ENCODE results near the gene TMEM161A. TPM values are rescaled to one million over a fixed set of nuclear protein-coding genes. Genes with fewer than 3 reads are reported as not detected.

The TMEM161A gene
- total RNA-seq, 1 donor from 2014 or later = 27.1 TPM

GRCh38 chr19:19076476-19076875, 61.8 kb downstream of the TMEM161A start:
- no peaks in the 10 kb centered on the region for H3K9me3 Mint-ChIP-seq (ENCODE audit: low read depth)
- H3K27ac Mint-ChIP-seq (ENCODE audit: unreplicated experiment) = no peak overlapping the region
- DNase-seq (ENCODE audit: low spot score) = no peak
- H3K4me3 Mint-ChIP-seq (ENCODE audit: unreplicated experiment) = no peak overlapping the region
- H3K27me3 Mint-ChIP-seq (ENCODE audit: low read depth) = no peaks in the 10 kb centered on the region
- H3K4me1 Mint-ChIP-seq (ENCODE audit: low read depth) = no peaks in the 10 kb centered on the region
- TF ChIP-seq CTCF (IDR thresholded peaks at IDR 0.05) = no peak
- H3K36me3 Mint-ChIP-seq (ENCODE audit: low read depth) = peaks cover 8% of the 10 kb centered on the region

GRCh38 chr19:19075126-19075525, 63.2 kb downstream of the TMEM161A start:
- DNase-seq (ENCODE audit: low spot score) = no peak
- TF ChIP-seq CTCF (IDR thresholded peaks at IDR 0.05) = no peak
- Mint-ChIP-seq H3K4me1 (ENCODE audit: low read depth) (no peaks in the 10 kb centered on the region), H3K36me3 (ENCODE audit: low read depth) (peaks cover 8% of the 10 kb centered on the region), H3K9me3 (ENCODE audit: low read depth) (no peaks in the 10 kb centered on the region), H3K27me3 (ENCODE audit: low read depth) (no peaks in the 10 kb centered on the region), H3K27ac (ENCODE audit: unreplicated experiment) (no peak overlapping the region), H3K4me3 (ENCODE audit: unreplicated experiment) (no peak overlapping the region)

DNA sequence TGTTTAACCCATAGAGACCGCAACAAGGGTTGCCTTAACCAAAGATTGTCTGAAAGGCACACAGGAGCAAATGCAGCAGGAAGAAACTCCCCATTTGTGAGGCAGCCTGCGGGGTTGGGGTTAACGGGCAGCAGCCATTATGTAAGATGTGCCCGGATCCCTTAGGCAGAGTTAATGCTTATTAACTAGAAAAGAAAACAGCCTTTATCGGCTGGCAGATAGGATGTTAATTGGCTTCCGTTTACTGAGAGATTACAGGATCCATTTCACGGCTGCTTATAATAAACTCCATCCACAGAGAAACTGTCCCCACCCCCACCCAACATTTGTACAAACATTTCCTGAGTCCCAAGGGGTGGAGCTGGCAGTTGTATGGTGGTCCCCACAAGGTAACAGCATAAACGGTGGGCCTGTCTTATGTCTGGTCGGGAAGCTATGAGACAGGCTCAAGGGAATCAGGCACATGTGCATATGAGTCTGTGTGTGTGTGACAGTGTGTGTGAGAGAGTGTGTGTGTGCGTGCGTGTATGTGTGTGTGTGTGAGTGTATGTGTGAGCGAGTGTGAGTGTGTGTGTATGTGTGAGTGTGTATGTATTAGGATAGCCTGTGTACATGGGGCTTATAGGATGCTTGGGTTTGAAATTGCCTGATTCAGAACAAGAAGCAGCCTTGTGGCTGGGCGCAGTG, 63.9 kb downstream of the TMEM161A start:
- H3K9me3 Mint-ChIP-seq (ENCODE audit: low read depth) = no peaks in the 10 kb centered on the region
- H3K36me3 Mint-ChIP-seq (ENCODE audit: low read depth) = peaks cover 8% of the 10 kb centered on the region
- DNase-seq (ENCODE audit: low spot score) = no peak
- no peaks in the 10 kb centered on the region for H3K4me1 Mint-ChIP-seq (ENCODE audit: low read depth)
- no peak overlapping the region for H3K4me3 Mint-ChIP-seq (ENCODE audit: unreplicated experiment)
- TF ChIP-seq CTCF (IDR thresholded peaks at IDR 0.05) = no peak
- H3K27ac Mint-ChIP-seq (ENCODE audit: unreplicated experiment) = no peak overlapping the region
- no peaks in the 10 kb centered on the region for H3K27me3 Mint-ChIP-seq (ENCODE audit: low read depth)

- H3K9me3 Mint-ChIP-seq (ENCODE audit: low read depth) = no peaks in the 10 kb centered on the region
- no peaks in the 10 kb centered on the region for H3K27me3 Mint-ChIP-seq (ENCODE audit: low read depth)
- no peaks in the 10 kb centered on the region for H3K4me1 Mint-ChIP-seq (ENCODE audit: low read depth)
- no peak for DNase-seq (ENCODE audit: low spot score)
- H3K36me3 Mint-ChIP-seq (ENCODE audit: low read depth) = peaks cover 5% of the 10 kb centered on the region
- H3K4me3 Mint-ChIP-seq (ENCODE audit: unreplicated experiment) = no peak overlapping the region
- H3K27ac Mint-ChIP-seq (ENCODE audit: unreplicated experiment) = no peak overlapping the region
- no peak for TF ChIP-seq CTCF (IDR thresholded peaks at IDR 0.05)
Observed at GRCh38 chr19:19071897-19072296, 66.4 kb downstream of the TMEM161A start.

Other genes starting within 250 kb of the TMEM161A start
- 4.3 to 10.2 TPM (median 8.4 TPM) in 3 replicates for gene CERS1, start 242.3 kb downstream of the TMEM161A start, total RNA-seq
- 175 to 205 TPM (median 189 TPM) in 3 replicates for gene COPE, start 219.1 kb downstream of the TMEM161A start, total RNA-seq
- 47.0 to 57.4 TPM (median 50.6 TPM) in 3 replicates for gene DDX49, start 218.8 kb downstream of the TMEM161A start, total RNA-seq
- gene HOMER3, start 197.3 kb downstream of the TMEM161A start, total RNA-seq = 34.5 to 54.7 TPM (median 50.6 TPM) in 3 replicates
- 63.8 to 87.4 TPM (median 66.4 TPM) in 3 replicates for gene SUGP2, start 105.0 kb downstream of the TMEM161A start, total RNA-seq
- 24.6 to 36.1 TPM (median 26.8 TPM) in 3 replicates for gene ARMC6, start 104.9 kb downstream of the TMEM161A start, total RNA-seq
- gene SLC25A42, start 74.5 kb downstream of the TMEM161A start, total RNA-seq = 8.2 to 13.0 TPM (median 8.9 TPM) in 3 replicates
- gene MEF2B, start 31.8 kb upstream of the TMEM161A start, total RNA-seq = 1.2 to 1.4 TPM in 2 of 3 replicates, not detected in the other
- 14.5 to 29.6 TPM (median 14.6 TPM) in 3 replicates for gene BORCS8, start 53.7 kb upstream of the TMEM161A start, total RNA-seq
- 64.8 to 68.9 TPM (median 66.5 TPM) in 3 replicates for gene RFXANK, start 53.8 kb upstream of the TMEM161A start, total RNA-seq
- 6.4 to 13.4 TPM (median 8.3 TPM) in 3 replicates for gene NR2C2AP, start 64.9 kb upstream of the TMEM161A start, total RNA-seq
- not detected in 3 replicates for gene NCAN, start 73.5 kb upstream of the TMEM161A start, total RNA-seq
- 2.7 to 5.9 TPM (median 3.7 TPM) in 3 replicates for gene TM6SF2, start 134.8 kb upstream of the TMEM161A start, total RNA-seq
- gene SUGP1, start 182.0 kb upstream of the TMEM161A start, total RNA-seq = 40.7 to 50.1 TPM (median 45.0 TPM) in 3 replicates
- 41.7 to 54.0 TPM (median 45.4 TPM) in 3 replicates for gene MAU2, start 182.4 kb upstream of the TMEM161A start, total RNA-seq

All from chondrocyte (in vitro differentiated cells).